Stimulated activated naive B cell treated with anti-CD40 and anti-IgM and Interleukin-4, amounts not matched to agents 10 μg/mL and 1 μg/mL and 100 μg/mL, for 72 hours (primary cell): ENCODE measurements around the gene LEKR1.

Experiments
- ATAC-seq, 2 donors: fragments of 150-1000 bp; cut with Tn5 transposase; replicated peaks; 2 replicates each; pipeline ENCODE4 v1.10.0; 2021; ENCODE audit warnings: moderate library complexity in 1 of 2
- DNase-seq: peaks from one replicate; pipeline ENCODE4 v3.0.0; 2021
- H3K27ac Mint-ChIP-seq: one replicate; pipeline ENCODE4 v1.8.0; 2022; ENCODE audit warnings: mild to moderate bottlenecking, mixed read lengths
- H3K27me3 Mint-ChIP-seq, 2 donors: one replicate each; pipeline ENCODE4 v1.8.0; 2022; ENCODE audit warnings: mixed read lengths in 2 of 2
- H3K36me3 Mint-ChIP-seq, 2 donors: one replicate each; pipeline ENCODE4 v1.8.0; 2022; ENCODE audit warnings: mixed read lengths in 2 of 2, mild to moderate bottlenecking in 1 of 2
- H3K4me1 Mint-ChIP-seq, 2 donors: one replicate each; pipeline ENCODE4 v1.8.0; 2022; ENCODE audit warnings: mixed read lengths in 2 of 2, mild to moderate bottlenecking in 1 of 2
- H3K4me3 Mint-ChIP-seq, 2 donors: one replicate each; pipeline ENCODE4 v1.8.0; 2022; ENCODE audit warnings: mild to moderate bottlenecking in 2 of 2, mixed read lengths in 2 of 2, moderate library complexity in 1 of 2
- H3K9me3 Mint-ChIP-seq, 2 donors: one replicate each; pipeline ENCODE4 v1.8.0; 2022; ENCODE audit warnings: mixed read lengths in 2 of 2, mild to moderate bottlenecking in 1 of 2

The LEKR1 gene

DNA sequence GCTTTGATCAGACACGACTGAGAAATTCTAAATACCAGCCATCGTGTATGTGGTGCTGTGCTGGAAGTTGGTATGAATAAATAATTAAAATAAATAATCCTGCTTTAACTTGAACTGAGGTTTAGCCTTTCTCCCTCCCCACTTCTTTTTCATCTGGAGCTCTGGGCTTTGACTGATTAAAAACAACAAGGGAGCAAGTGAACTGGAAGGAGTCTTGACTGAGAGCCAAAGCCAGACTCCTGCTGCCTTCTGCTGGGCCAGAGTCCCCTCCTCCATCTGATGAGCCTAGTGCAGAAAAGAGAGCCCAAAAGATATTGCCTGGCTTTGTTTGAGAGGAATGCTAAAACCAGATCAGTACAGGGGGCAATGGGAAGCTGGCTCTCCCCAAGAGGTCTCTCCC lies 237.8 kb downstream of the LEKR1 start:
- peak overlapping the region; percentile 53 to 55 for H3K4me3 Mint-ChIP-seq
- no peak for DNase-seq
- H3K27ac Mint-ChIP-seq = peak overlapping the region; percentile 61

DNA sequence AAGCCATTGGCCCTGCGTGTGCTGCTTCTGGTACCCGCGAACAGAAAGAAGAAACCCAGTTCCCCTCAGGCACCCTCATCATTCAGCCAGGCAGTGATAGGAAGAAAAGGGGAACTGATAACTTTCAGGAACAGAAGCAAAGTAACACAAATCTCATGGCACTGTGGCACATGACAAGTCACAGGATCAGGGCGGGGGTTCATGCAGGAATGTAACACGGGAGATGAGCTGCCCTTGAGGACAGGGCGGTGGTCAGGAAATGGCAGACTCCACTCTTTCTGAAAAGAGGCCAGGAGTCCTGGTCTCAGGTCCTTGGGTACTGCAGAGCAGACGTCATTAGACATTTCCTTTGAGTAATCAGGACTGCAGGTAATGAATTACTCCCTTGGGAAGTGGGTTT lies 238.2 kb downstream of the LEKR1 start:
- peak; percentile 88 to 91 for ATAC-seq
- peak overlapping the region; percentile 53 to 55 for H3K4me3 Mint-ChIP-seq
- H3K27me3 Mint-ChIP-seq = peaks cover 0 to 6% of the 10 kb centered on the region in 2 donors
- peak overlapping the region; percentile 61 for H3K27ac Mint-ChIP-seq
- H3K36me3 Mint-ChIP-seq = no peaks in the 10 kb centered on the region
- peaks cover 21 to 53% of the 10 kb centered on the region in 2 donors for H3K4me1 Mint-ChIP-seq
- H3K9me3 Mint-ChIP-seq = peaks cover 0 to 2% of the 10 kb centered on the region in 2 donors
- DNase-seq = peak; percentile 34

More for the DNA sequence above, 237.8 kb downstream of the LEKR1 start:
- peaks cover 0 to 2% of the 10 kb centered on the region in 2 donors for H3K9me3 Mint-ChIP-seq
- peaks cover 23 to 58% of the 10 kb centered on the region in 2 donors for H3K4me1 Mint-ChIP-seq
- peaks cover 0 to 6% of the 10 kb centered on the region in 2 donors for H3K27me3 Mint-ChIP-seq
- no peaks in the 10 kb centered on the region for H3K36me3 Mint-ChIP-seq
- peak; percentile 7 to 12 for ATAC-seq

DNA sequence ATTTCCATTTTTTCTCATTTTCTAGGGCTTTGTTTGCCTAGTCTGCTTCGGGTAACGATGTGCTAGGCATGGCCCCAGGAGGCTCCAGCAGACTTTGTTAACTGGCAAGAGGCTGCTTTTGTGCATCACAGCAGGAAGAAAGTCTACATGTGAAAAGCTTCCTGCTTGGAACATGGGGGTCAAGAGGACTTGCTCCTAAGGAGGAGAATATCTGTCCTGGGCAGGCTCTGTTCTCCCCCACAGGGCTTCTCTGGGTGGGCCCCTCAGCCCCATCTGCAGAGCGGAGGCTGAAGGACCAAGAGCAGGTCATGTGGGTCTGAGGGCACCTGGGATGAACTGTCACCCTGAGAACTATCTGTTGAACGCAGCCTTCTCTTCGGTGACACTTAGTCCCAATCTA lies 239.0 kb downstream of the LEKR1 start:
- H3K27ac Mint-ChIP-seq = no peak overlapping the region
- peaks cover 18 to 54% of the 10 kb centered on the region in 2 donors for H3K4me1 Mint-ChIP-seq
- H3K27me3 Mint-ChIP-seq = peaks cover 0 to 6% of the 10 kb centered on the region in 2 donors

DNA sequence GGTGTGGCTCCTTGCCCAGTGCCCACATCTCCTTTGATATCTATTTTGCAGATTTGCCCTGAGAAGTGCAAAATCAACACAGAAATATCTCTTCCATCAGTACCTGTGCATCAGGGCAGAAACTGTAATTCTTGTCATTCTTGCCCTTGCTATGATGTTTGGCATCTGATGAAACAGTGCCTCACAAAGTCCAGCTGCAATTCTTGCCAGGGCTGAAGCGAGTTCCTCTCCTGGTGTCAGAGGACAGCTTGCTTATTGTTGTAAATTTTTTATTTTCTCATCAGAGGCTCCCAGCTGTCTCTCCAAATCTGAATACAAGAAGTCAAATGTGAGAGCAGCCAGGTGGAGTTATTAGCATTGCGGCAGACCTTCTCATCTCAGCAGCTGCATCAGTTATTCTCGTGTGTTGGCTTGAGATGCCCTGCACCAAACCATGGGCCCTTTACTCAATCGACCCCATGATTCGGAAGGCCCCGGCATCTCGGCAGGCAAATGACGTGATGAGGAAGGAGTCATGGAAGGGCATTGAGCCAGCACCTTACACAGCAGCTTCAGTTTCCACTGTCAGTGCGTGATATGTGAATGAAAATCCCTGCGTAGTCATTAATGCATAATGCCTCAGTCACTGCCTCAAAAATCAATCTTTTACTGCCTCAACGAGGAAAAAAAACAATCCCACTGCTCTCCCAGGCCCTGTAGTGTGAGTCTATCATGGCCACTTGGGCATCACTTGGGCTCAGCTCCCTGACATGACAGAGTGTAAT lies 240.4 kb downstream of the LEKR1 start:
- Mint-ChIP-seq H3K36me3 (no peaks in the 10 kb centered on the region), H3K9me3 (no peaks in the 10 kb centered on the region), H3K4me1 (peaks cover 19 to 57% of the 10 kb centered on the region in 2 donors), H3K4me3 (no peak overlapping the region), H3K27me3 (no peaks in the 10 kb centered on the region), H3K27ac (no peak overlapping the region)
- ATAC-seq = no peak
- DNase-seq = no peak

More for the DNA sequence above, 239.0 kb downstream of the LEKR1 start:
- no peak for ATAC-seq
- peaks cover 0 to 2% of the 10 kb centered on the region in 2 donors for H3K9me3 Mint-ChIP-seq
- H3K36me3 Mint-ChIP-seq = no peaks in the 10 kb centered on the region
- no peak for DNase-seq
- no peak overlapping the region for H3K4me3 Mint-ChIP-seq

DNA sequence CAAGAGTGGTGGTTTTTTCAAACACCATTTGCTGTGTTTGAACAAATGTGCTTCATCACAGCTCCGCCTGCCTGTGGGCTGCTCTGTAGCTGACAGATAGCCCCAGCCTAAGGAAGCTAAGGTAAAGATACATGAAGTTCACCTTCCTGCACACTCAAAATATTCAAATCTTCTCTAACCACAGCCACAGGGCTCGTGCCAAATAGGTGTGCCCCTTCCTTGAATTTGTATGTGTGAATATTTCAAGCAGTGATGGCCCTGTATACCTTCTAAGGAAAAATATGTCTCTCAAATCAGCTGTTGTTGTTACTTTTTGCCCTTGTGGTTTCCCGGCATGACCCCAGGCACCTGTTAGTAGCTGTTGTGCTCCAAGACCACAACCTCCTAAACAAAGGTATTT lies 241.0 kb downstream of the LEKR1 start:
- H3K36me3 Mint-ChIP-seq = no peaks in the 10 kb centered on the region
- H3K4me3 Mint-ChIP-seq = no peak overlapping the region
- peak overlapping the region; percentile 20 for H3K27ac Mint-ChIP-seq
- ATAC-seq (peak; percentile 44 to 58), DNase-seq (no peak)
- H3K27me3 Mint-ChIP-seq = no peaks in the 10 kb centered on the region
- H3K4me1 Mint-ChIP-seq = peaks cover 22 to 57% of the 10 kb centered on the region in 2 donors
- H3K9me3 Mint-ChIP-seq = no peaks in the 10 kb centered on the region

DNA sequence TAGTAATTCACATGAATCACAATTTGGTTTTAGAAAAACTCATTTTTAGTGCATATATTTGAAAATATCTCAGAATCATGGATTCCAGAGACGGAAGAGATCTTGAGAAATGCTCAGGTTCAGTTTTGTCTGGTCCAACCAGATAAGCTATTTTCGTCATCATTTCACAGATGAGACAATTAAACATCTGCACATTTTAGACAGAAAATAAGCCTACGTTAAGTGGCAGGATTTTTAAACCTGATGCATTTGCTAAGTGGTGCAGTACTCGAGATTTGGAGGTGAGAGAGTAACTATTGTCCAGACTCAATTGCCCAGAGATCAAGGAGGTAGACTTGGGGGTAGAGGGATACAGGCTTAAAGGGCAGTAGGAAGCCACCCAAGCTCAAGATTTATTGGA lies 243.3 kb downstream of the LEKR1 start:
- H3K4me1 Mint-ChIP-seq = peaks cover 17 to 42% of the 10 kb centered on the region in 2 donors
- no peaks in the 10 kb centered on the region for H3K9me3 Mint-ChIP-seq
- DNase-seq (no peak), ATAC-seq (no peak)
- H3K27ac Mint-ChIP-seq = no peak overlapping the region
- H3K36me3 Mint-ChIP-seq = no peaks in the 10 kb centered on the region
- H3K4me3 Mint-ChIP-seq = no peak overlapping the region
- H3K27me3 Mint-ChIP-seq = no peaks in the 10 kb centered on the region

DNA sequence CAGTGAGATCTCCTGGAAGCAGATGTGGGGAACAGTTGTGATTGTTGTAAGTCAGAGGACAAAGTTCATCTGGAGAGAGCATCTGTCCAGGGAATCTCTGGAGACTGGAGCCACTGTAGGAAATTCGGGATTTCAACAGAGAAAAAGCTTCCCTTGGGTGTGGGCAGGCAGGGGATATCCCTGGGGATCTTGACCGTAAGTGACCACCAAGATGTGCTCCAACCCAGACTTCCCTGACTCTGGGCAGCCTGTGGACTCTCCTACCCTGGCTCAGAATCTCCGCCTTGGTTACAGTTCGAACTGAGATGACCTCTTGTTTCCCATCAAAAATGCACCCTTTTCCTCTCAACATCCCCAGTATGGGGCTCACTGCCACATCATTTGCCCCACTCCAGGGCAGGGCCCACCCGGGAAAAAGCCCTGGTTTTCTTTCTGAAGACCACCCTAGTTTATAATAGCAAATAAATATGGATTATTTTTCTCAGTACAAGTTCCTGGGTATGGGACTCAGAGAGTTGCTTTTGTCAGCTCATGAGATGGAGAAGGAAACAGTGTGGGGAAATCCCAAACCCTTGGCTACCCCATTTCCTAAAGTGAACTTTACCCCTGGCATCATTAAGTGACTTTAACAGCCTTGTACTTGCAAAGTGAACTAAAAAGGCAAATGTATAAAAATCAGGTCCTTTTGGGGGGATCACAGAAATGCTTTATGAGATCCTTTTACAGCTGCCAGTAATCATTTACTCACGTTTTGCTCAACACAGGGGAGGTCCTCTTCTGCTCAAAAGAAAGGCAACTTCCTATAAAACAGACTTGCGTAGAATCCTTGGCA lies 243.9 kb downstream of the LEKR1 start:
- DNase-seq = no peak
- H3K27ac Mint-ChIP-seq = peak overlapping the region; percentile 67
- no peaks in the 10 kb centered on the region for H3K9me3 Mint-ChIP-seq
- no peak for ATAC-seq
- peaks cover 16 to 38% of the 10 kb centered on the region in 2 donors for H3K4me1 Mint-ChIP-seq
- no peaks in the 10 kb centered on the region for H3K36me3 Mint-ChIP-seq
- peaks cover 0 to 2% of the 10 kb centered on the region in 2 donors for H3K27me3 Mint-ChIP-seq
- no peak overlapping the region for H3K4me3 Mint-ChIP-seq

DNA sequence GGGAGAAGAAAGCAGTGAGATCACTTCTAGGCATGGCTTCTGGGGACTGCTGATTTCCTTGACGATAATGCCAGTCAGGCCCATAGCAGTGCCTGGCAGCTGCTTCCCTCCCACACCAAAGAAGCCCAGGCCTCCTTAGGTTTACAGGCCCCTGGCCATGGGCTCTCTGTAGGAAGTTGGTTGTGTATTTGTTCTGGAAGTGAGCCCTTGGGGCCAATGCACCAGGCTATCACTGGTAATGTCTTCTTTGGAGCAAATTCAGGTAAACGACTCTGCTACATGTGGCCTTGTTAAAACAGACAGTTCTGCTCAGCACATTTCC lies 244.5 kb downstream of the LEKR1 start:
- H3K4me3 Mint-ChIP-seq = no peak overlapping the region
- DNase-seq = no peak
- no peak for ATAC-seq
- H3K27me3 Mint-ChIP-seq = peaks cover 0 to 4% of the 10 kb centered on the region in 2 donors
- no peaks in the 10 kb centered on the region for H3K36me3 Mint-ChIP-seq
- H3K9me3 Mint-ChIP-seq = no peaks in the 10 kb centered on the region
- peaks cover 19 to 32% of the 10 kb centered on the region in 2 donors for H3K4me1 Mint-ChIP-seq
- H3K27ac Mint-ChIP-seq = no peak overlapping the region

DNA sequence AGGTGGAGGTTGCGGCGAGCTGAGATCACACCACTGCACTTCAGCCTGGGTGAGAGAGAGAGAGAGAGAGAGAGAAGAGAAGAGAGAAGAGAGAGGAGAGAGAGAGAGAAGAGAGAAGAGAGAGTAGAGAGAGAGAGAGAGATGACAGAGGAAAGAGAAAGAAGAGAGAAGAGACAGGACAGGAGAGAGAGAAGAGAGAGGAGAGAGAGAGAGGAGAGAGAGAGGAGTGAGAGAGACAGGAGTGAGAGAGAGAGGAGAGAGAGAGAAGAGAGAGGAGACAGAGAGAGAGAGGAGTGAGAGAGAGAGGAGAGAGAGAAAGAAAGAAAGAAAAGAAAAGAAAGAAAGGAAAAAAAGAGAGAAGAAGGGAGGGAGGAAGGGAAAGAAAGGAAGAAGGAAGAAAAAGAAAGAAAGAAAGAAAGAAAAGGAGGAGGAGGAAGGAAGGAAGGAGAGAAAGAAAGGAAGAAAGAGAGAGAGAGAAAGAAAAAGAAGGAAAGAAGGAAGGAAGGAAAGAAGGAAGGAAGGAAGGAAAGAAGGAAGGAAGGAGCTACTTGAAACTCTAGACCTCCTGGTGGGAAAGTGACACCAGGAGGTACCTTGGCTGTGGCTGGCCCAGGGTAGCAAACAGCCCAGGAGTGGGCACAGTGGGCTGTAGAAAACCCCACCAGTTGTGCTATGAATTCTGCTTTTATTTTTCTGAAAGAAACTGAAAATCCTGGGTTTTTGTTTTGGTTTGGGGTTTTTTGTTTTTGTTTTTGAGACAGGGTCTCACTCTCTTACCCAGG lies 245.8 kb downstream of the LEKR1 start:
- Mint-ChIP-seq H3K36me3 (no peaks in the 10 kb centered on the region), H3K27me3 (peaks cover 0 to 4% of the 10 kb centered on the region in 2 donors), H3K4me3 (no peak overlapping the region), H3K4me1 (peaks cover 17 to 19% of the 10 kb centered on the region in 2 donors), H3K9me3 (no peaks in the 10 kb centered on the region), H3K27ac (no peak overlapping the region)
- no peak for DNase-seq
- no peak for ATAC-seq

DNA sequence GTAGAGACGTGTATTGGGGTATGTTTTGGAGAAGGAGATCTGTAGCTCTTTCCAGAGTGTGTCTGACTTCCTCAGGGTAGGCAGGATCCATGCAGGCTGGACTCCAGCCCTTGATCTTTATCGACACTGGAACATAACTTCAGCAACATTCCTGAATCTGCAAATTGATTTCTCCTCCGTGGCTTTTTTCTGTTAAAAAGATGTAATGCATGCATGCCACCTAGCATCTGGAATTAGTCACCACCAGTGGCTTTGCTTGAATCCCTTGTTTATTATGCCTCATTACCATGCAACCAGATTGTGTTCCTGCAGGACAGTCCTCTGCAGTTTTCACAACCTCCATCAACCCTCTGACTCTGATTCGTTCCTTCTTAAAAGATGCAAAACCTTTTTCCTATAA lies 247.7 kb downstream of the LEKR1 start:
- no peaks in the 10 kb centered on the region for H3K9me3 Mint-ChIP-seq
- H3K36me3 Mint-ChIP-seq = no peaks in the 10 kb centered on the region
- ATAC-seq (no peak), DNase-seq (no peak)
- no peak overlapping the region for H3K27ac Mint-ChIP-seq
- peaks cover 0 to 4% of the 10 kb centered on the region in 2 donors for H3K27me3 Mint-ChIP-seq
- no peak overlapping the region for H3K4me3 Mint-ChIP-seq
- peaks cover 9 to 13% of the 10 kb centered on the region in 2 donors for H3K4me1 Mint-ChIP-seq

DNA sequence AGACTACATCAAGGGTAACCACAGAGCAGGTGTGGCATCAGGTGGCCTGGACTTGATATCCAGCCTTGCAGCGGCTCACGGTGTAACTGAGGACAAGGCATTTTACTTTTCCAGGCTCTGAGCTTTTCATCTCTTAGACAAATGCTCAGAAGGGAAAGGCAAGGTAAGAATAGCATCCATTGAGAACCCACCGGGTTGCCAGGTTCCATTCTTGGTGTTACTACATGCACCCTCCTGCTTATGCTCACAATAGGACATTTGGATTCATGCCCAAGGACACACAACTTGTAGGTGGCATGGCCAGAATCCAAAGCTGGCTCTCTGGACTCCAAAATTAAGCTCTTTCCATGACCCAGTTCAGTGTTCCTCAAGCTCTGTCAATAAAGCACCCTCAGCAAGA lies 248.3 kb downstream of the LEKR1 start:
- Mint-ChIP-seq H3K36me3 (no peaks in the 10 kb centered on the region), H3K4me3 (no peak overlapping the region), H3K27me3 (peaks cover 0 to 4% of the 10 kb centered on the region in 2 donors), H3K4me1 (peaks cover 9 to 13% of the 10 kb centered on the region in 2 donors), H3K9me3 (no peaks in the 10 kb centered on the region), H3K27ac (no peak overlapping the region)
- no peak for DNase-seq
- ATAC-seq = no peak

DNA sequence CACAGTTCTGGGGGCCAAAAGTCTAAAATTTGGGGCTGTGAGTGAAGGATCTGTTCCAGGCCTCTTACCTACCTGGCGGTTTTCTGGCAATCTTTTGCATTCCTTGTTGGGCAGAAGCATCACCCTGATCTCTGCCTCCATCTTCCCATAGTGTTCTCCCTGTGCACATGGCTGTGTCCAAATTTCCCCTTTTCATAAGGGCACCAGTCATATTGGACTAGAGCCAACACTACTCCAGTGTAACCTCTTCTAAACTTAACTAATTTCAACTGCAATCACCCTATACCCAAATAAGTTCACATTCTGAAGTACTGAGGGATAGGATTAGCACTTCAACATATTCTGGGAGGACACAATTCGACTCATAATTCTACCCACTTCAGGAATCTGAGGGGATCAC lies 248.8 kb downstream of the LEKR1 start:
- Mint-ChIP-seq H3K4me1 (peaks cover 11 to 13% of the 10 kb centered on the region in 2 donors), H3K36me3 (no peaks in the 10 kb centered on the region), H3K27me3 (peaks cover 0 to 4% of the 10 kb centered on the region in 2 donors), H3K4me3 (no peak overlapping the region), H3K9me3 (no peaks in the 10 kb centered on the region), H3K27ac (no peak overlapping the region)
- DNase-seq (no peak), ATAC-seq (no peak)

DNA sequence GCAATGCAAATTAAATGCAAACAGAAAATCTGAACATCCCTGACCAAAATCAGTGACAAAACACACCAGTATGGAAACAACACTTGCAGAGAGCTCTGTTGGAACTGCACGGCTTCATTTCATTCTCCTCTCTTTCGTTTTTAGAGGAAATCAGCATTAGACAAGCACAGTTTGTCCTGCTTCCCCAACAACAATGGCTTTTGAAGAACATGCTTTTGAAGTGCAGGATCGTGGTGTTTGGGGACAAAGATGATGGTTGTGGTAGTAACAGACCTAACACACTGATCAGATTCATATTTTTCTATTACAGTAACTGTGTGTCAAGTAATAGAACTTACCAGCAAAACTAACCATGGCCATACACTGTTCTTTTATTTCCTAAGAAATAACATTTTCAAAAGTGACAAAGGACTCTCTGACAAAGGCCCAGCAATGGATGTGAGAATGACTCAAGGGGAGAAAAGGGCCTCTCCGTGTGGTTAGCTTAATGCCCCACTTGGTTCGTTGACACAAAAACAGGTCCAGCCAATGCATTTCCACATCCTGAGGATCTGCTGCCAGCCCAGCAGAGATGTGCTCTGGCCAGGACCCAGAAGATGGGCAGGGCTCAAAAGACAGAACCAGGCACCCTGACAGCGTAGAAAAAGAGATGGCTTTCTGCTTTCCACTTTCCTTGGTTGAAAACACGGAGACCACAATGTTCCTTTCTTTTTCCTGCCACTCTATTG lies 249.7 kb downstream of the LEKR1 start:
- peak overlapping the region; percentile 38 for H3K27ac Mint-ChIP-seq
- DNase-seq (no peak), ATAC-seq (peak; percentile 38 to 49)
- H3K36me3 Mint-ChIP-seq = no peaks in the 10 kb centered on the region
- no peaks in the 10 kb centered on the region for H3K9me3 Mint-ChIP-seq
- no peak overlapping the region for H3K4me3 Mint-ChIP-seq
- H3K4me1 Mint-ChIP-seq = peaks cover 8 to 13% of the 10 kb centered on the region in 2 donors
- H3K27me3 Mint-ChIP-seq = peaks cover 0 to 4% of the 10 kb centered on the region in 2 donors
